K562 (cell line): ENCODE measurements around the gene OCIAD1. TPM values are rescaled to one million over a fixed set of nuclear protein-coding genes. Genes with fewer than 3 reads are reported as not detected.

Experiments
- ARID2 ChIP-seq: fragments of 450-650 bp; IDR thresholded peaks from 2 replicates; pipeline ENCODE4 v1.6.1; 2017; ENCODE audit warnings: antibody characterized with exemption, mild to moderate bottlenecking
- CBX1 ChIP-seq: sonication (generic); IDR thresholded peaks from 2 replicates; pipeline ENCODE4 v1.6.1; 2016; ENCODE audit warnings: antibody characterized with exemption, low read depth, mild to moderate bottlenecking
- DDX20 ChIP-seq: fragments of 450-650 bp; IDR thresholded peaks from 2 replicates; pipeline ENCODE4 v1.6.1; 2016; ENCODE audit warnings: missing genetic modification characterization, low read depth, mild to moderate bottlenecking, missing compliant biosample characterization, moderate library complexity
- DNMT1 ChIP-seq: fragments of 450-650 bp; IDR thresholded peaks from 2 replicates; pipeline ENCODE4 v1.6.1; 2016; ENCODE audit warnings: antibody characterized with exemption, mild to moderate bottlenecking
- ETV1 ChIP-seq: fragments of 450-650 bp; conservative IDR thresholded peaks from 2 replicates; pipeline ENCODE4 v1.6.1; 2016; ENCODE audit warnings: missing genetic modification characterization, control low read depth, low read depth, missing compliant biosample characterization
- FIP1L1 ChIP-seq: fragments of 200-400 bp; formaldehyde crosslinking; IDR thresholded peaks from 2 replicates; pipeline ENCODE4 v1.6.1; 2018; ENCODE audit warnings: mild to moderate bottlenecking, low read depth, low read length; ENCODE audit not compliant: poor library complexity, severe bottlenecking
- GMEB1 ChIP-seq: fragments of 250-450 bp; sonication (Bioruptor Pico); IDR thresholded peaks from 2 replicates; pipeline ENCODE4 v1.4.0; 2020; ENCODE audit warnings: mild to moderate bottlenecking
- GTF2A2 ChIP-seq: IDR thresholded peaks from 2 replicates; pipeline ENCODE4 v1.6.1; 2016; ENCODE audit warnings: mild to moderate bottlenecking, missing genetic modification characterization, missing compliant biosample characterization
- HIVEP1 ChIP-seq: fragments of 250-450 bp; sonication (Bioruptor Pico); IDR thresholded peaks from 2 replicates; pipeline ENCODE4 v1.4.0; 2020; ENCODE audit warnings: mild to moderate bottlenecking
- HMGN3 ChIP-seq: IDR thresholded peaks from 2 replicates; pipeline ENCODE4 v1.6.1; 2011; ENCODE audit warnings: borderline replicate concordance, low read depth, mild to moderate bottlenecking, mixed read lengths, low read length; ENCODE audit not compliant: insufficient read length; ENCODE audit errors: extremely low read depth
- ILK ChIP-seq: fragments of 450-650 bp; IDR thresholded peaks from 2 replicates; pipeline ENCODE4 v1.6.1; 2016; ENCODE audit warnings: missing genetic modification characterization, low read depth, mild to moderate bottlenecking, missing compliant biosample characterization, moderate library complexity, borderline replicate concordance
- KDM2B ChIP-seq: fragments of 250-450 bp; sonication (Bioruptor Pico); IDR thresholded peaks from 2 replicates; pipeline ENCODE4 v1.8.0; 2021; ENCODE audit warnings: mild to moderate bottlenecking, moderate library complexity
- MAFG ChIP-seq: fragments of 450-650 bp; conservative IDR thresholded peaks from 2 replicates; pipeline ENCODE4 v1.6.1; 2016; ENCODE audit warnings: missing genetic modification characterization, missing compliant biosample characterization
- NELFE ChIP-seq: IDR thresholded peaks from 2 replicates; pipeline ENCODE4 v1.6.1; 2011; ENCODE audit warnings: mild to moderate bottlenecking; ENCODE audit not compliant: insufficient read depth, insufficient read length
- NFIX ChIP-seq: fragments of 250-450 bp; sonication (Bioruptor Pico); IDR thresholded peaks from 2 replicates; pipeline ENCODE4 v1.4.0; 2020; ENCODE audit warnings: low read depth, mild to moderate bottlenecking, moderate library complexity
- POLR3A ChIP-seq: IDR thresholded peaks from 2 replicates; pipeline ENCODE4 v1.6.1; 2011; ENCODE audit warnings: borderline replicate concordance, mild to moderate bottlenecking, moderate library complexity; ENCODE audit not compliant: insufficient read length, insufficient read depth; ENCODE audit errors: extremely low read depth
- SIRT6 ChIP-seq: IDR thresholded peaks from one replicate; pipeline ENCODE4 v1.6.1; 2012; ENCODE audit warnings: low read depth, mild to moderate bottlenecking, control low read depth, inconsistent platforms, low read length, moderate library complexity
- SNAPC5 ChIP-seq: fragments of 250-450 bp; sonication (Bioruptor Pico); IDR thresholded peaks from 2 replicates; pipeline ENCODE4 v1.8.0; 2021; ENCODE audit warnings: moderate library complexity, mild to moderate bottlenecking, inconsistent platforms
- SREBF1 ChIP-seq: fragments of 150-350 bp; IDR thresholded peaks from 2 replicates; pipeline ENCODE4 v1.6.1; 2014; ENCODE audit warnings: antibody characterized with exemption, low read depth, low read length, borderline replicate concordance
- ZBED1 ChIP-seq: IDR thresholded peaks from 2 replicates; pipeline ENCODE4 v1.6.1; 2014
- ZBTB33 ChIP-seq: sonication (generic); formaldehyde crosslinking; IDR thresholded peaks from 2 replicates; pipeline ENCODE4 v1.8.1; 2023; ENCODE audit warnings: mild to moderate bottlenecking, missing genetic modification reagents
- ZNF324 ChIP-seq: fragments of 250-450 bp; sonication (Bioruptor Pico); IDR thresholded peaks from 2 replicates; pipeline ENCODE4 v1.4.0; 2020; ENCODE audit warnings: mild to moderate bottlenecking
- ZNF449 ChIP-seq: fragments of 250-450 bp; sonication (Bioruptor Pico); IDR thresholded peaks from 2 replicates; pipeline ENCODE4 v1.8.0; 2022; ENCODE audit warnings: moderate library complexity, mild to moderate bottlenecking, inconsistent platforms
- ZNF57 ChIP-seq: fragments of 450-650 bp; formaldehyde crosslinking; IDR thresholded peaks from 2 replicates; pipeline ENCODE4 v1.4.0; 2020; ENCODE audit warnings: mild to moderate bottlenecking, moderate library complexity
- ZSCAN29 ChIP-seq: fragments of 450-650 bp; IDR thresholded peaks from 2 replicates; pipeline ENCODE4 v1.6.1; 2017
- polyA plus RNA-seq, 8 experiments: library from polyadenylated mRNA; depleted of rRNA in 4 of 8; stranded (reverse) in 5 of 8; unstranded in 3 of 8; fragments of >200 nt; fragmentation: Nextera tagmentation in 2 of 8; fragmentation: Illumina TruSeq in 1 of 8; extraction: Ambion mirVana in 2 of 8; extraction: Trizol in 1 of 8; gene quantifications; 2 replicates each; pipeline versions ENCODE4 v1.2.1 to v1.2.3, GENCODE V29; 2011 to 2014; ENCODE audit warnings: inconsistent platforms in 1 of 8, missing spikeins in 1 of 8
- total RNA-seq, 7 experiments: library from RNA; depleted of rRNA in 6 of 7; stranded (reverse); fragments of >200 nt in 6 of 7; fragmentation: Illumina TruSeq in 2 of 7; extraction: Trizol in 2 of 7; gene quantifications; 2 replicates each; pipeline versions ENCODE4 v1.2.1 to v1.2.3, GENCODE V29; 2011 to 2021; ENCODE audit warnings: low replicate concordance in 1 of 7

OCIAD1 gene
- total and polyA plus RNA-seq, 9 of the 15 experiments (the other 6 are each of a cell fraction or from before 2014, with no cell fraction given), result 99.0 to 358 (median 196) TPM

- TF ChIP-seq NELFE (no peak), FIP1L1 (peak; percentile 60), ZSCAN29 (no peak), HMGN3 (no peak), ILK (no peak), ZBED1 (no peak), SREBF1 (no peak), ZNF57 (CRISPR knock-in tag) (no peak), GTF2A2 (tag) (no peak), POLR3A (no peak), ZBTB33 (CRISPR knock-in tag) (no peak), HIVEP1 (CRISPR knock-in tag) (no peak), ETV1 (tag) (peak; percentile 75), KDM2B (no peak), NFIX (CRISPR knock-in tag) (no peak), MAFG (tag) (no peak), GMEB1 (CRISPR knock-in tag) (no peak), DDX20 (tag) (no peak), ZNF449 (CRISPR knock-in tag) (no peak), ZNF324 (CRISPR knock-in tag) (no peak), CBX1 (no peak), ARID2 (no peak), SNAPC5 (CRISPR knock-in tag) (no peak), DNMT1 (peak; percentile 80; the same call in 1 of the 2 replicates), SIRT6 (no peak)
Measured at GRCh38 chr4:48830706-48831531, at the start of gene OCIAD1 (continued).
